Panc1 (cell line): ENCODE measurements around the gene GLRX5. TPM values are rescaled to one million over a fixed set of nuclear protein-coding genes. Genes with fewer than 3 reads are reported as not detected.

ENCODE experiments used
- ATAC-seq: fragments of 200-7000 bp; cut with Tn5 transposase; 2 replicates; pipeline ENCODE4 v1.9.1; 2020; ENCODE audit warnings: mild to moderate bottlenecking, moderate library complexity
- BruUV-seq: library from RNA; stranded (reverse); fragments of 400-500 nt; replicated peaks from 2 replicates; lab custom pipeline; 2021; lab: Mats Ljungman, UMichigan
- CTCF ChIA-PET: fragments of 300-600 bp; sonication (Branson Sonifier 250); formaldehyde crosslinking; loops from one replicate; lab custom pipeline; 2022; ENCODE audit warnings: antibody characterized with exemption; lab: Charles Lee
- POLR2A ChIA-PET: fragments of 300-600 bp; sonication (Branson Sonifier 250); formaldehyde crosslinking; loops from one replicate; lab custom pipeline; 2022; ENCODE audit warnings: antibody characterized with exemption; lab: Charles Lee
- DNase-seq: peaks from one replicate; pipeline ENCODE4 v3.0.0-alpha.2; 2010; ENCODE audit warnings: low read depth, low spot score
- H3K27ac ChIP-seq: 2 replicates; pipeline ENCODE4 v1.5.1; 2011; ENCODE audit warnings: mild to moderate bottlenecking, low read length, inconsistent platforms
- H3K27me3 ChIP-seq: fragments of 200-500 bp; sonication (Bioruptor generic); 2 replicates; pipeline ENCODE4 v1.6.0; 2014; ENCODE audit warnings: low read length, inconsistent platforms; ENCODE audit not compliant: control insufficient read depth, insufficient read depth
- H3K36me3 ChIP-seq: fragments of 200-500 bp; sonication (Bioruptor generic); 2 replicates; pipeline ENCODE4 v1.5.1; 2014; ENCODE audit warnings: inconsistent platforms, mild to moderate bottlenecking, low read length, moderate library complexity; ENCODE audit not compliant: control insufficient read depth, insufficient read depth
- H3K4me1 ChIP-seq: 2 replicates; pipeline ENCODE4 v1.5.1; 2011; ENCODE audit warnings: inconsistent platforms, mild to moderate bottlenecking, low read length, moderate library complexity; ENCODE audit not compliant: control insufficient read depth, insufficient read depth
- H3K4me3 ChIP-seq, 2 experiments: 2 replicates each; pipeline ENCODE4 v1.5.1; 2011 to 2012; ENCODE audit warnings: low read depth in 2 of 2, low read length in 2 of 2, mild to moderate bottlenecking in 2 of 2, inconsistent platforms in 1 of 2, moderate library complexity in 1 of 2
- H3K9me3 ChIP-seq: fragments of 200-500 bp; sonication (Bioruptor generic); 2 replicates; pipeline ENCODE4 v1.5.1; 2014; ENCODE audit warnings: low read depth, mild to moderate bottlenecking, inconsistent platforms, low read length, moderate library complexity; ENCODE audit not compliant: control insufficient read depth, insufficient read depth
- POLR2AphosphoS5 ChIP-seq: IDR thresholded peaks from 2 replicates; pipeline ENCODE4 v1.6.1; 2012; ENCODE audit warnings: mild to moderate bottlenecking, low read depth, low read length, moderate library complexity
- SIN3A ChIP-seq: IDR thresholded peaks from 2 replicates; pipeline ENCODE4 v1.6.1; 2012; ENCODE audit warnings: low read depth, mild to moderate bottlenecking, low read length, moderate library complexity, borderline replicate concordance; ENCODE audit not compliant: insufficient read depth
- TCF7L2 ChIP-seq: IDR thresholded peaks from 2 replicates; pipeline ENCODE4 v1.6.1; 2011; ENCODE audit warnings: mild to moderate bottlenecking, low read depth, low read length, inconsistent platforms
- in situ Hi-C: cut with HindIII; loops from 2 replicates; pipeline ENCODE4 v1.10.0; 2016; ENCODE audit warnings: low sequenced_read_pairs, low pct_unique_long_range_greater_than_20kb
- intact Hi-C: fragments of 100-400 bp; cut with micrococcal nuclease; formaldehyde crosslinking; loops from one replicate; pipeline ENCODE4 v1.10.0; 2022; ENCODE audit not compliant: unreplicated experiment
- total RNA-seq: library from RNA; stranded (reverse); gene quantifications from one replicate; pipeline ENCODE4 v1.2.1, GENCODE V29; 2021; ENCODE audit not compliant: unreplicated experiment
- TF ChIP-seq, protein P1 (sequence below): fragments of 450-650 bp; IDR thresholded peaks from 2 replicates; pipeline ENCODE4 v1.5.1; 2017; ENCODE audit warnings: mild to moderate bottlenecking
- TF ChIP-seq, protein P2 (sequence below), 2 experiments: IDR thresholded peaks; 2 replicates each; pipeline ENCODE4 v1.6.1; 2011 to 2012; ENCODE audit warnings: low read depth in 2 of 2, control low read depth in 1 of 2, low read length in 1 of 2, mild to moderate bottlenecking in 1 of 2, moderate library complexity in 1 of 2; ENCODE audit not compliant: insufficient read depth in 1 of 2

GLRX5 gene
- total RNA-seq, 1 experiment from 2014 or later: 38.6 TPM

DNA sequence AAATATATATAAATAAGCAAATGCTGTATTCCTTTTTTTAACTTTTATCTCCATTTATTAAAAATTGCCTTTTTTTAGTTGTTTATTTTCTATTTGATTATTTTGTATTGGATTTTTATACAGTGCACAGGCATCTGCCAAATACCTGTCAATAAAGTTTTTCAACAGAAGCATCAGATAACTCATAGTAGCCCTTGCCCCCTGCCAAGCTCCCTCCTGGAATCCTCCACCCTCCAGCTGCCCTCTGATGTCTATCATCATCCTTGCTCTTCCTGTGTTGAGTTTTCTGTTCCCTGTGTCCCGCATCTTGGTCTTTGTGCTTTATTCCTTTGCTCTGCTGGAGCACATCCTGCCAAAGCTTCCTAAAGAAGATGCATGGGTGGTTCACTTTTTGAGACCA lies 16.6 kb downstream of the GLRX5 start:
- no TSS peak for BruUV-seq
- CTCF ChIA-PET: no interaction called here

DNA sequence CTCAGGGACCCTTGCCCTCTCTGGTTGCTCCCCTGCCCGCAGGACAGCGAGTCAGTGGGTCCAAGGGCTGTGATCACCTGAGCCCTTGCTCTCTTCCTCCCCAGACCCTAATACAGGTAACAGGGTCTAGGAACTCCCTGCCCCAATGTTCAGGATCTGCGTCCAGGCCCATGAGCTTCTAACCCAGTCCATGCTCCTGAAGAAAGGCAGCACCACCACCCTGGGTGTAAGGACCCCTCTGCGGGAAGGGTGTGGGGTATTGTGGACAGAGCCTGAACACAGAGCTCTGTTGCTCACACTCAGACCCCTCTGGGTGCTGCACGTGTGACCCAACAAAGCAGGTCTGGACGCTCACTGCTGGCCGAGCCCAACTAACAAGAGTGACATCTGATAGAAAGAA lies 18.3 kb downstream of the GLRX5 start:
- no peak overlapping the region for H3K4me3 ChIP-seq
- ChIA-PET POLR2A (interaction anchor here (0.6 kb wide), 1 partner anchor 808 kb away, joined by 5 read pairs; no protein-coding TSS in a partner anchor), CTCF (no interaction called here)
- intact Hi-C loops (no loop called here), in situ Hi-C loops (no loop called here)
- H3K9me3 ChIP-seq: no peaks in the 10 kb centered on the region
- H3K4me1 ChIP-seq: peaks cover 9% of the 10 kb centered on the region
- no peaks in the 10 kb centered on the region for H3K36me3 ChIP-seq
- BruUV-seq: no TSS peak
- no peak for DNase-seq
- no peaks in the 10 kb centered on the region for H3K27me3 ChIP-seq
- TF ChIP-seq POLR2AphosphoS5 (no peak), TCF7L2 (no peak), SIN3A (no peak)
- TF ChIP-seq, protein P1, sequence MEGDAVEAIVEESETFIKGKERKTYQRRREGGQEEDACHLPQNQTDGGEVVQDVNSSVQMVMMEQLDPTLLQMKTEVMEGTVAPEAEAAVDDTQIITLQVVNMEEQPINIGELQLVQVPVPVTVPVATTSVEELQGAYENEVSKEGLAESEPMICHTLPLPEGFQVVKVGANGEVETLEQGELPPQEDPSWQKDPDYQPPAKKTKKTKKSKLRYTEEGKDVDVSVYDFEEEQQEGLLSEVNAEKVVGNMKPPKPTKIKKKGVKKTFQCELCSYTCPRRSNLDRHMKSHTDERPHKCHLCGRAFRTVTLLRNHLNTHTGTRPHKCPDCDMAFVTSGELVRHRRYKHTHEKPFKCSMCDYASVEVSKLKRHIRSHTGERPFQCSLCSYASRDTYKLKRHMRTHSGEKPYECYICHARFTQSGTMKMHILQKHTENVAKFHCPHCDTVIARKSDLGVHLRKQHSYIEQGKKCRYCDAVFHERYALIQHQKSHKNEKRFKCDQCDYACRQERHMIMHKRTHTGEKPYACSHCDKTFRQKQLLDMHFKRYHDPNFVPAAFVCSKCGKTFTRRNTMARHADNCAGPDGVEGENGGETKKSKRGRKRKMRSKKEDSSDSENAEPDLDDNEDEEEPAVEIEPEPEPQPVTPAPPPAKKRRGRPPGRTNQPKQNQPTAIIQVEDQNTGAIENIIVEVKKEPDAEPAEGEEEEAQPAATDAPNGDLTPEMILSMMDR: no peak
- TF ChIP-seq, protein P2, sequence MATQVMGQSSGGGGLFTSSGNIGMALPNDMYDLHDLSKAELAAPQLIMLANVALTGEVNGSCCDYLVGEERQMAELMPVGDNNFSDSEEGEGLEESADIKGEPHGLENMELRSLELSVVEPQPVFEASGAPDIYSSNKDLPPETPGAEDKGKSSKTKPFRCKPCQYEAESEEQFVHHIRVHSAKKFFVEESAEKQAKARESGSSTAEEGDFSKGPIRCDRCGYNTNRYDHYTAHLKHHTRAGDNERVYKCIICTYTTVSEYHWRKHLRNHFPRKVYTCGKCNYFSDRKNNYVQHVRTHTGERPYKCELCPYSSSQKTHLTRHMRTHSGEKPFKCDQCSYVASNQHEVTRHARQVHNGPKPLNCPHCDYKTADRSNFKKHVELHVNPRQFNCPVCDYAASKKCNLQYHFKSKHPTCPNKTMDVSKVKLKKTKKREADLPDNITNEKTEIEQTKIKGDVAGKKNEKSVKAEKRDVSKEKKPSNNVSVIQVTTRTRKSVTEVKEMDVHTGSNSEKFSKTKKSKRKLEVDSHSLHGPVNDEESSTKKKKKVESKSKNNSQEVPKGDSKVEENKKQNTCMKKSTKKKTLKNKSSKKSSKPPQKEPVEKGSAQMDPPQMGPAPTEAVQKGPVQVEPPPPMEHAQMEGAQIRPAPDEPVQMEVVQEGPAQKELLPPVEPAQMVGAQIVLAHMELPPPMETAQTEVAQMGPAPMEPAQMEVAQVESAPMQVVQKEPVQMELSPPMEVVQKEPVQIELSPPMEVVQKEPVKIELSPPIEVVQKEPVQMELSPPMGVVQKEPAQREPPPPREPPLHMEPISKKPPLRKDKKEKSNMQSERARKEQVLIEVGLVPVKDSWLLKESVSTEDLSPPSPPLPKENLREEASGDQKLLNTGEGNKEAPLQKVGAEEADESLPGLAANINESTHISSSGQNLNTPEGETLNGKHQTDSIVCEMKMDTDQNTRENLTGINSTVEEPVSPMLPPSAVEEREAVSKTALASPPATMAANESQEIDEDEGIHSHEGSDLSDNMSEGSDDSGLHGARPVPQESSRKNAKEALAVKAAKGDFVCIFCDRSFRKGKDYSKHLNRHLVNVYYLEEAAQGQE (IDR thresholded peaks at IDR 0.05; ENCODE audit: insufficient read depth in 1 of 2, low read depth in 2 of 2, low read length in 1 of 2): no peak
- H3K27ac ChIP-seq: no peak overlapping the region
- ATAC-seq: no peak

More for the DNA sequence above, 16.6 kb downstream of the GLRX5 start:
- Histone ChIP-seq H3K4me3 (no peak overlapping the region), H3K36me3 (no peaks in the 10 kb centered on the region), H3K27ac (no peak overlapping the region), H3K4me1 (peaks cover 22% of the 10 kb centered on the region), H3K27me3 (no peaks in the 10 kb centered on the region), H3K9me3 (no peaks in the 10 kb centered on the region)
- ATAC-seq (no peak), DNase-seq (no peak)
- intact Hi-C loops: no loop called here
- POLR2A ChIA-PET: no interaction called here
- no peak for TF ChIP-seq POLR2AphosphoS5
- TF ChIP-seq, protein P2 (IDR thresholded peaks at IDR 0.05; ENCODE audit: insufficient read depth in 1 of 2, low read depth in 2 of 2, low read length in 1 of 2): no peak
- TF ChIP-seq, protein P1: no peak
- no peak for TF ChIP-seq TCF7L2
- TF ChIP-seq SIN3A: no peak
- in situ Hi-C loops: no loop called here
